CD4-positive, alpha-beta T cell (primary cell): ENCODE data around the gene PTDSS2. TPM values are rescaled to one million over a fixed set of nuclear protein-coding genes. Genes with fewer than 3 reads are reported as not detected.

Experiments used
- ATAC-seq: fragments of 200-7000 bp; cut with Tn5 transposase; one replicate; pipeline ENCODE4 v1.10.0; 2022; ENCODE audit warnings: mild to moderate bottlenecking; ENCODE audit not compliant: poor library complexity
- CTCF ChIA-PET: fragments of 350-600 bp; sonication (Branson Sonifier 250); formaldehyde crosslinking; loops from one replicate; lab custom pipeline; 2021; ENCODE audit warnings: antibody characterized with exemption, inconsistent platforms; lab: Charles Lee
- POLR2A ChIA-PET: fragments of 350-600 bp; sonication (Branson Sonifier 250); formaldehyde crosslinking; loops from one replicate; lab custom pipeline; 2021; ENCODE audit warnings: antibody characterized with exemption, inconsistent platforms; lab: Charles Lee
- DNase-seq, 14 experiments: peaks; one replicate each; pipeline ENCODE4 v3.0.0-alpha.2; 2013 to 2020; ENCODE audit warnings: mixed read lengths in 2 of 14
- H3K27ac ChIP-seq, 2 donors: one replicate each; pipeline versions ENCODE4 v1.5.1 to v1.7.0; 2013; ENCODE audit warnings: low read length in 2 of 2, low read depth in 1 of 2, mild to moderate bottlenecking in 1 of 2
- H3K27me3 ChIP-seq, 2 experiments: 1 replicate in 1 of 2; 2 replicates in 1 of 2; pipeline versions ENCODE4 v1.6.1 to v1.7.0; 2013; ENCODE audit warnings: low read length in 2 of 2, control low read depth in 1 of 2, mild to moderate bottlenecking in 1 of 2, moderate library complexity in 1 of 2; ENCODE audit not compliant: insufficient read depth in 2 of 2, control insufficient read depth in 1 of 2
- H3K36me3 ChIP-seq: one replicate; pipeline ENCODE4 v1.6.1; 2013; ENCODE audit warnings: low read length, control low read depth; ENCODE audit not compliant: insufficient read depth
- H3K4me1 ChIP-seq: one replicate; pipeline ENCODE4 v1.6.1; 2013; ENCODE audit warnings: low read length, control low read depth; ENCODE audit not compliant: insufficient read depth
- H3K4me3 ChIP-seq: one replicate; pipeline ENCODE4 v1.5.1; 2013; ENCODE audit warnings: mild to moderate bottlenecking, low read length, moderate library complexity
- H3K9me3 ChIP-seq, 2 experiments: 1 replicate in 1 of 2; 2 replicates in 1 of 2; pipeline versions ENCODE4 v1.6.1 to v1.7.0; 2013; ENCODE audit warnings: low read length in 2 of 2, mild to moderate bottlenecking in 2 of 2, control low read depth in 1 of 2, moderate library complexity in 1 of 2; ENCODE audit not compliant: control insufficient read depth in 1 of 2, insufficient read depth in 1 of 2
- H3K27ac Mint-ChIP-seq: one replicate; pipeline ENCODE4 v1.8.0; 2020; ENCODE audit warnings: mixed read lengths
- H3K27me3 Mint-ChIP-seq: one replicate; pipeline ENCODE4 v1.8.0; 2021; ENCODE audit warnings: mixed read lengths
- H3K36me3 Mint-ChIP-seq: one replicate; pipeline ENCODE4 v1.8.0; 2021; ENCODE audit warnings: low read depth, mixed read lengths
- H3K4me1 Mint-ChIP-seq: one replicate; pipeline ENCODE4 v1.8.0; 2021; ENCODE audit warnings: low read depth, mixed read lengths
- H3K4me3 Mint-ChIP-seq: one replicate; pipeline ENCODE4 v1.8.0; 2020; ENCODE audit warnings: mild to moderate bottlenecking, mixed read lengths
- H3K9me3 Mint-ChIP-seq: one replicate; pipeline ENCODE4 v1.8.0; 2020; ENCODE audit warnings: mixed read lengths
- CTCF ChIP-seq: fragments of 200-600 bp; IDR thresholded peaks from one replicate; pipeline ENCODE4 v1.8.0; 2022; ENCODE audit warnings: antibody characterized with exemption, mild to moderate bottlenecking
- intact Hi-C, 2 experiments: fragments of 100-400 bp; cut with DNase I in 1 of 2; cut with micrococcal nuclease in 1 of 2; formaldehyde crosslinking; loops; one replicate each; pipeline versions ENCODE4 v1.15.1 to v1.9.0; 2023 to 2025; cut with DNase I, micrococcal nuclease
- total RNA-seq, 174 experiments: library from RNA in 2 of 174; stranded (reverse) in 2 of 174; gene quantifications; one replicate each; pipeline ENCODE4 v1.2.3 and lab custom pipeline; 2021 to 2026

Gene PTDSS2
- total RNA-seq, 2 experiments from 2014 or later: 15.2 to 18.4 TPM

- no peaks in the 10 kb centered on the region for H3K9me3 ChIP-seq
- no peaks in the 10 kb centered on the region for H3K4me1 Mint-ChIP-seq
- no peak overlapping the region for H3K27ac ChIP-seq
- intact Hi-C loops: no loop called here
- no peak overlapping the region for H3K4me3 ChIP-seq
- peaks cover 13% of the 10 kb centered on the region for H3K36me3 ChIP-seq
- peaks cover 28% of the 10 kb centered on the region for H3K36me3 Mint-ChIP-seq
- no peaks in the 10 kb centered on the region for H3K27me3 ChIP-seq
- DNase-seq (no peak), ATAC-seq (no peak)
- no peaks in the 10 kb centered on the region for H3K9me3 Mint-ChIP-seq
- no peak for TF ChIP-seq CTCF
- H3K4me1 ChIP-seq: no peaks in the 10 kb centered on the region
- no peak overlapping the region for H3K4me3 Mint-ChIP-seq
- no peak overlapping the region for H3K27ac Mint-ChIP-seq
- no peaks in the 10 kb centered on the region for H3K27me3 Mint-ChIP-seq
- ChIA-PET CTCF (no interaction called here), POLR2A (no interaction called here)
Measured at GRCh38 chr11:490186-490929, 40.3 kb downstream of the PTDSS2 start.

- no peaks in the 10 kb centered on the region for H3K27me3 Mint-ChIP-seq
- CTCF ChIA-PET: no interaction called here
- no peak overlapping the region for H3K4me3 Mint-ChIP-seq
- ATAC-seq: no peak
- peaks cover 34% of the 10 kb centered on the region for H3K36me3 Mint-ChIP-seq
- Histone ChIP-seq H3K36me3 (peaks cover 18% of the 10 kb centered on the region), H3K9me3 (no peaks in the 10 kb centered on the region), H3K4me1 (no peaks in the 10 kb centered on the region), H3K4me3 (no peak overlapping the region), H3K27me3 (no peaks in the 10 kb centered on the region), H3K27ac (no peak overlapping the region)
- intact Hi-C loops: no loop called here
- no peak overlapping the region for H3K27ac Mint-ChIP-seq
- H3K9me3 Mint-ChIP-seq: no peaks in the 10 kb centered on the region
- no peak for DNase-seq
- H3K4me1 Mint-ChIP-seq: no peaks in the 10 kb centered on the region
- no peak for TF ChIP-seq CTCF
- POLR2A ChIA-PET: no interaction called here
Measured at GRCh38 chr11:490930-491260, 40.8 kb downstream of the PTDSS2 start.

- Histone ChIP-seq H3K27me3 (no peaks in the 10 kb centered on the region), H3K4me3 (no peak overlapping the region), H3K27ac (no peak overlapping the region), H3K4me1 (no peaks in the 10 kb centered on the region), H3K9me3 (no peaks in the 10 kb centered on the region), H3K36me3 (peaks cover 20% of the 10 kb centered on the region)
- TF ChIP-seq CTCF: no peak
- no peaks in the 10 kb centered on the region for H3K27me3 Mint-ChIP-seq
- H3K27ac Mint-ChIP-seq: no peak overlapping the region
- ChIA-PET POLR2A (no interaction called here), CTCF (no interaction called here)
- peaks cover 38% of the 10 kb centered on the region for H3K36me3 Mint-ChIP-seq
- ATAC-seq (no peak), DNase-seq (no peak)
- no peaks in the 10 kb centered on the region for H3K4me1 Mint-ChIP-seq
- H3K9me3 Mint-ChIP-seq: no peaks in the 10 kb centered on the region
- H3K4me3 Mint-ChIP-seq: no peak overlapping the region
- intact Hi-C loops: no loop called here
Measured at GRCh38 chr11:491358-491757, 41.3 kb downstream of the PTDSS2 start.
